ENCODE results near the gene NIT1. TPM values are rescaled to one million over a fixed set of nuclear protein-coding genes. Genes with fewer than 3 reads are reported as not detected.

NIT1 gene
- total RNA-seq, 1 experiment from 2014 or later, result 26.8 TPM

GRCh38 chr1:161084597-161084988, 33.3 kb upstream of the NIT1 start:
- Histone ChIP-seq H3K9me3 (ENCODE audit: insufficient read depth, low read depth) (no peaks in the 10 kb centered on the region), H3K4me2 (peak overlapping the region; percentile 92), H3K27ac (peak overlapping the region; percentile 48), H4K20me1 (ENCODE audit: insufficient read depth) (no peaks in the 10 kb centered on the region), H3F3A (ENCODE audit: insufficient read depth, low read depth) (peaks cover 30% of the 10 kb centered on the region; the same call in 1 of the 2 replicates), H3K27me3 (ENCODE audit: insufficient read depth, low read depth) (no peaks in the 10 kb centered on the region), H3K4me3 (no peak overlapping the region), H2AFZ (no peak overlapping the region), H3K4me1 (replicated peaks; ENCODE audit: insufficient read depth) (peaks cover 86% of the 10 kb centered on the region), H3K36me3 (ENCODE audit: low read depth) (no peaks in the 10 kb centered on the region), H3K9me2 (ENCODE audit: insufficient read depth) (no peaks in the 10 kb centered on the region), H3K79me2 (ENCODE audit: low read depth) (peaks cover 75% of the 10 kb centered on the region)
- POLR2A ChIA-PET (ENCODE audit: unreplicated experiment), result interaction anchor here (0.6 kb wide), 1 partner anchor 1296 kb away, joined by 6 read pairs; no protein-coding TSS in a partner anchor
- CTCF ChIA-PET, result interaction anchor here (0.6 kb wide), 2 partner anchors 36 to 238 kb away, joined by 3 to 6 read pairs; no protein-coding TSS in a partner anchor
- intact Hi-C loops (cut with micrococcal nuclease; ENCODE audit: unreplicated experiment), result no loop called here
- no peak for DNase-seq
- TF ChIP-seq CTCF (conservative IDR thresholded peaks at IDR 0.05), result no peak
- TF ChIP-seq EZH2 (IDR thresholded peaks at IDR 0.05; ENCODE audit: low read depth), result no peak
- no TSS peak for BruUV-seq (replicated peaks)

GRCh38 chr1:161085165-161085564, 32.7 kb upstream of the NIT1 start:
- Histone ChIP-seq H3K79me2 (ENCODE audit: low read depth) (peaks cover 69% of the 10 kb centered on the region), H3K9me3 (ENCODE audit: insufficient read depth, low read depth) (no peaks in the 10 kb centered on the region), H3K27me3 (ENCODE audit: insufficient read depth, low read depth) (no peaks in the 10 kb centered on the region), H3F3A (ENCODE audit: insufficient read depth, low read depth) (peaks cover 30% of the 10 kb centered on the region; the same call in 1 of the 2 replicates), H3K4me3 (peak overlapping the region; percentile 15; the same call in 1 of the 2 replicates), H2AFZ (no peak overlapping the region), H3K9me2 (ENCODE audit: insufficient read depth) (no peaks in the 10 kb centered on the region), H3K36me3 (ENCODE audit: low read depth) (no peaks in the 10 kb centered on the region), H3K4me1 (replicated peaks; ENCODE audit: insufficient read depth) (peaks cover 92% of the 10 kb centered on the region), H3K27ac (peak overlapping the region; percentile 48), H4K20me1 (ENCODE audit: insufficient read depth) (no peaks in the 10 kb centered on the region), H3K4me2 (peak overlapping the region; percentile 92)
- intact Hi-C loops (cut with micrococcal nuclease; ENCODE audit: unreplicated experiment), result no loop called here
- no TSS peak for BruUV-seq (replicated peaks)
- no peak for DNase-seq
- POLR2A ChIA-PET (ENCODE audit: unreplicated experiment), result interaction anchor here (0.6 kb wide), 2 partner anchors 9 to 1297 kb away, joined by 6 to 16 read pairs; no protein-coding TSS in a partner anchor
- CTCF ChIA-PET, result interaction anchor here (0.6 to 0.7 kb wide), 3 partner anchors 36 to 296 kb away, joined by 4 to 7 read pairs (median 6); no protein-coding TSS in a partner anchor
- TF ChIP-seq EZH2 (IDR thresholded peaks at IDR 0.05; ENCODE audit: low read depth), result no peak
- no peak for TF ChIP-seq CTCF (conservative IDR thresholded peaks at IDR 0.05)

GRCh38 chr1:161086457-161086856, 31.4 kb upstream of the NIT1 start:
- Histone ChIP-seq H3K9me3 (ENCODE audit: insufficient read depth, low read depth) (no peaks in the 10 kb centered on the region), H3K27ac (peak overlapping the region; percentile 34), H3K36me3 (ENCODE audit: low read depth) (no peaks in the 10 kb centered on the region), H2AFZ (no peak overlapping the region), H3K27me3 (ENCODE audit: insufficient read depth, low read depth) (no peaks in the 10 kb centered on the region), H4K20me1 (ENCODE audit: insufficient read depth) (no peaks in the 10 kb centered on the region), H3F3A (ENCODE audit: insufficient read depth, low read depth) (peaks cover 37% of the 10 kb centered on the region; the same call in 1 of the 2 replicates), H3K4me2 (peak overlapping the region; percentile 92), H3K4me1 (replicated peaks; ENCODE audit: insufficient read depth) (peaks cover 94% of the 10 kb centered on the region), H3K4me3 (peak overlapping the region; percentile 7; the same call in 1 of the 2 replicates), H3K79me2 (ENCODE audit: low read depth) (peaks cover 56% of the 10 kb centered on the region), H3K9me2 (ENCODE audit: insufficient read depth) (no peaks in the 10 kb centered on the region)
- ChIA-PET CTCF (no interaction called here), POLR2A (ENCODE audit: unreplicated experiment) (interaction anchor here (0.5 kb wide), 1 partner anchor 371 kb away, joined by 3 read pairs; no protein-coding TSS in a partner anchor)
- TF ChIP-seq EZH2 (IDR thresholded peaks at IDR 0.05; ENCODE audit: low read depth), result no peak
- no peak for TF ChIP-seq CTCF (conservative IDR thresholded peaks at IDR 0.05)
- no peak for DNase-seq
- intact Hi-C loops (cut with micrococcal nuclease; ENCODE audit: unreplicated experiment), result no loop called here
- BruUV-seq (replicated peaks), result no TSS peak

All from PC-9 (cell line).